PFSK-1 (cell line): Measurements from ENCODE around the gene TRIM44.

Experiments used
- FOXP2 ChIP-seq: optimal IDR thresholded peaks from 2 replicates; pipeline ENCODE3; 2011; ENCODE audit warnings: borderline replicate concordance, control low read depth, inconsistent platforms; ENCODE audit not compliant: insufficient read depth; ENCODE audit errors: extremely low read length, extremely low read depth
- POLR2AphosphoS5 ChIP-seq: IDR thresholded peaks from 2 replicates; pipeline ENCODE4 v1.6.1; 2012; ENCODE audit warnings: low read depth, mild to moderate bottlenecking, control low read depth, low read length, moderate library complexity
- REST ChIP-seq, 2 experiments: IDR thresholded peaks; 2 replicates each; pipeline versions ENCODE4 v1.6.1 to v1.8.0; 2011 to 2012; ENCODE audit warnings: low read depth in 2 of 2, low read length in 2 of 2, control low read depth in 1 of 2, inconsistent platforms in 1 of 2, mild to moderate bottlenecking in 1 of 2, moderate library complexity in 1 of 2; ENCODE audit not compliant: insufficient read depth in 1 of 2
- SIN3A ChIP-seq: IDR thresholded peaks from 2 replicates; pipeline ENCODE4 v1.6.1; 2012; ENCODE audit warnings: mild to moderate bottlenecking, low read length, moderate library complexity, borderline replicate concordance; ENCODE audit not compliant: insufficient read depth
- TAF1 ChIP-seq: IDR thresholded peaks from 2 replicates; pipeline ENCODE4 v1.6.1; 2012; ENCODE audit warnings: low read length, control low read depth, borderline replicate concordance; ENCODE audit not compliant: insufficient read depth

TRIM44 gene

GRCh38 chr11:35820614-35821013 lies 158.0 kb downstream of the TRIM44 start:
- no peak for TF ChIP-seq REST (IDR thresholded peaks at IDR 0.05; ENCODE audit: insufficient read depth in 1 of 2, low read depth in 2 of 2, low read length in 2 of 2)
- TF ChIP-seq TAF1 = no peak
- no peak for TF ChIP-seq FOXP2
- no peak for TF ChIP-seq SIN3A
- no peak for TF ChIP-seq POLR2AphosphoS5

GRCh38 chr11:35822815-35823495 lies 160.4 kb downstream of the TRIM44 start:
- no peak for TF ChIP-seq POLR2AphosphoS5

- TF ChIP-seq REST (IDR thresholded peaks at IDR 0.05; ENCODE audit: insufficient read depth in 1 of 2, low read depth in 2 of 2, low read length in 2 of 2) = no peak
- TF ChIP-seq FOXP2 = no peak
- no peak for TF ChIP-seq SIN3A
- TF ChIP-seq TAF1 = no peak
- no peak for TF ChIP-seq POLR2AphosphoS5
These were observed 161.2 kb downstream of the TRIM44 start for GRCh38 chr11:35823742-35824298.

- TF ChIP-seq TAF1 = no peak
- TF ChIP-seq FOXP2 = no peak
- TF ChIP-seq SIN3A = no peak
- TF ChIP-seq POLR2AphosphoS5 = no peak
- no peak for TF ChIP-seq REST (IDR thresholded peaks at IDR 0.05; ENCODE audit: insufficient read depth in 1 of 2, low read depth in 2 of 2, low read length in 2 of 2)
These were observed 162.8 kb downstream of the TRIM44 start for GRCh38 chr11:35825386-35825785.

- TF ChIP-seq TAF1 (no peak), POLR2AphosphoS5 (no peak), REST (IDR thresholded peaks at IDR 0.05; ENCODE audit: insufficient read depth in 1 of 2, low read depth in 2 of 2, low read length in 2 of 2) (no peak), FOXP2 (no peak), SIN3A (no peak)
These were observed 163.4 kb downstream of the TRIM44 start for GRCh38 chr11:35826006-35826405.
